HG02840 (cell line): ENCODE results near the gene BTRC.

ENCODE experiments used
- ATAC-seq: cut with Tn5 transposase; IDR thresholded peaks from one replicate; pipeline ENCODE4 v1.9.1; 2021; ENCODE audit warnings: mild to moderate bottlenecking, moderate library complexity, moderate number of reproducible peaks; ENCODE audit not compliant: unreplicated experiment, low FRiP score

Gene BTRC

GRCh38 chr10:101511938-101512337, 158.0 kb downstream of the BTRC start:
- ATAC-seq = no peak

GRCh38 chr10:101512738-101513137, 158.8 kb downstream of the BTRC start:
- ATAC-seq = no peak

GRCh38 chr10:101513733-101514132, 159.8 kb downstream of the BTRC start:
- ATAC-seq = no peak

GRCh38 chr10:101525848-101526247, 171.9 kb downstream of the BTRC start:
- ATAC-seq = no peak

GRCh38 chr10:101529207-101529606, 175.2 kb downstream of the BTRC start:
- ATAC-seq = no peak

- ATAC-seq = no peak
These were observed 176.0 kb downstream of the BTRC start for GRCh38 chr10:101529725-101530553.

- ATAC-seq = no peak
These were observed 182.0 kb downstream of the BTRC start for GRCh38 chr10:101535949-101536348.

- no peak for ATAC-seq
These were observed 182.8 kb downstream of the BTRC start for GRCh38 chr10:101536800-101537199.

- no peak for ATAC-seq
These were observed 184.5 kb downstream of the BTRC start for GRCh38 chr10:101538446-101538845.

GRCh38 chr10:101545898-101546297, 191.9 kb downstream of the BTRC start:
- no peak for ATAC-seq

GRCh38 chr10:101550965-101551364, 197.0 kb downstream of the BTRC start:
- ATAC-seq = no peak

GRCh38 chr10:101552442-101552841, 198.5 kb downstream of the BTRC start:
- no peak for ATAC-seq

GRCh38 chr10:101557541-101557940, 203.6 kb downstream of the BTRC start:
- ATAC-seq = no peak

- no peak for ATAC-seq
These were observed 204.2 kb downstream of the BTRC start for GRCh38 chr10:101558204-101558603.

- no peak for ATAC-seq
These were observed 205.0 kb downstream of the BTRC start for GRCh38 chr10:101558671-101559595.

GRCh38 chr10:101559596-101560297, 205.8 kb downstream of the BTRC start:
- no peak for ATAC-seq

- no peak for ATAC-seq
These were observed 206.5 kb downstream of the BTRC start for GRCh38 chr10:101560298-101561067.

- ATAC-seq = no peak
These were observed 207.3 kb downstream of the BTRC start for GRCh38 chr10:101561068-101561915.

GRCh38 chr10:101562231-101562630, 208.3 kb downstream of the BTRC start:
- ATAC-seq = no peak
